HG03135 (cell line): Measurements from ENCODE around the gene TUBGCP5.
"Not testable (repeated sequence)": the region's sequence is repeated elsewhere in the genome, so short reads cannot be mapped to it uniquely, and the experiment has no call there.

Experiments used
- ATAC-seq: cut with Tn5 transposase; IDR thresholded peaks from one replicate; pipeline ENCODE4 v1.9.1; 2021; ENCODE audit warnings: mild to moderate bottlenecking, moderate library complexity; ENCODE audit not compliant: unreplicated experiment

TUBGCP5 gene

GRCh38 chr15:23043535-23043934 is 4.2 kb upstream of the TUBGCP5 start:
- not testable (repeated sequence) for ATAC-seq

GRCh38 chr15:23041736-23042135 is 2.4 kb upstream of the TUBGCP5 start:
- ATAC-seq: not testable (repeated sequence)

- no peak for ATAC-seq
Observed at GRCh38 chr15:23039917-23040281, 530 bp upstream of the TUBGCP5 start.

- ATAC-seq: peak; percentile 19
Observed at GRCh38 chr15:23038726-23039142, 635 bp downstream of the TUBGCP5 start.

GRCh38 chr15:23035964-23036566 is 3.3 kb downstream of the TUBGCP5 start:
- ATAC-seq: no peak

- ATAC-seq: no peak
Observed at GRCh38 chr15:23033979-23034378, 5.4 kb downstream of the TUBGCP5 start.

- ATAC-seq: no peak
Observed at GRCh38 chr15:23026218-23026617, 13.2 kb downstream of the TUBGCP5 start.

GRCh38 chr15:23022156-23022555 is 17.2 kb downstream of the TUBGCP5 start:
- no peak for ATAC-seq

- ATAC-seq: no peak
Observed at GRCh38 chr15:23014394-23015000, 24.9 kb downstream of the TUBGCP5 start.

- ATAC-seq: no peak
Observed at GRCh38 chr15:23013681-23014080, 25.7 kb downstream of the TUBGCP5 start.

- not testable (repeated sequence) for ATAC-seq
Observed at GRCh38 chr15:23012616-23013015, 26.8 kb downstream of the TUBGCP5 start.

- ATAC-seq: no peak
Observed at GRCh38 chr15:23003736-23004135, 35.6 kb downstream of the TUBGCP5 start.

GRCh38 chr15:23002920-23003319 is 36.4 kb downstream of the TUBGCP5 start:
- no peak for ATAC-seq

- no peak for ATAC-seq
Observed at GRCh38 chr15:22995795-22996194, 43.6 kb downstream of the TUBGCP5 start.

GRCh38 chr15:22992024-22992326 is 47.4 kb downstream of the TUBGCP5 start:
- no peak for ATAC-seq

GRCh38 chr15:22989576-22990477 is 49.5 kb downstream of the TUBGCP5 start:
- ATAC-seq: no peak

- no peak for ATAC-seq
Observed at GRCh38 chr15:22988811-22989210, 50.6 kb downstream of the TUBGCP5 start.

GRCh38 chr15:22981931-22982330 is 57.4 kb downstream of the TUBGCP5 start:
- not testable (repeated sequence) for ATAC-seq

- ATAC-seq: no peak
Observed at GRCh38 chr15:22981051-22981840, 58.1 kb downstream of the TUBGCP5 start.

GRCh38 chr15:22980189-22981050 is 58.9 kb downstream of the TUBGCP5 start, which contains the start of gene CYFIP1:
TSS of gene CYFIP1 (minus strand) at chr15:22980368. CDS start at chr15:22947285, 33,083 bp downstream.
- no peak for ATAC-seq
